Mucosa of rectum (tissue), 2 donors: ENCODE results near the gene PPP2R2C.

Experiments
- H3K27ac ChIP-seq, 2 donors: one replicate each; pipeline ENCODE4 v1.7.0; 2013; ENCODE audit warnings: inconsistent platforms in 2 of 2, low read depth in 2 of 2, low read length in 2 of 2
- H3K27me3 ChIP-seq, 2 donors: one replicate each; pipeline ENCODE4 v1.7.0; 2013; ENCODE audit warnings: low read length in 2 of 2; ENCODE audit not compliant: control insufficient read depth in 2 of 2, insufficient read depth in 2 of 2
- H3K36me3 ChIP-seq, 2 donors: one replicate each; pipeline ENCODE4 v1.7.0; 2013; ENCODE audit warnings: low read length in 2 of 2; ENCODE audit not compliant: control insufficient read depth in 2 of 2, insufficient read depth in 2 of 2
- H3K4me1 ChIP-seq, 2 donors: one replicate each; pipeline ENCODE4 v1.7.0; 2013; ENCODE audit warnings: low read length in 2 of 2, mild to moderate bottlenecking in 1 of 2; ENCODE audit not compliant: control insufficient read depth in 2 of 2, insufficient read depth in 2 of 2
- H3K4me3 ChIP-seq, 2 donors: one replicate each; pipeline ENCODE4 v1.7.0; 2013; ENCODE audit warnings: low read length in 2 of 2
- H3K9ac ChIP-seq, 2 donors: one replicate each; pipeline ENCODE4 v1.7.0; 2013; ENCODE audit warnings: low read length in 2 of 2, low read depth in 1 of 2, mild to moderate bottlenecking in 1 of 2
- H3K9me3 ChIP-seq, 2 donors: one replicate each; pipeline ENCODE4 v1.7.0; 2013; ENCODE audit warnings: low read length in 2 of 2; ENCODE audit not compliant: control insufficient read depth in 2 of 2
- donor health status: healthy.
- donor health status: Normal muscosa, but diverticular disease.

The PPP2R2C gene

GRCh38 chr4:6458528-6458927, 13.9 kb downstream of the PPP2R2C start:
- H3K27me3 ChIP-seq: no peaks in the 10 kb centered on the region
- no peak overlapping the region for H3K9ac ChIP-seq
- H3K27ac ChIP-seq: no peak overlapping the region
- no peak overlapping the region for H3K4me3 ChIP-seq
- no peaks in the 10 kb centered on the region for H3K36me3 ChIP-seq
- no peaks in the 10 kb centered on the region for H3K4me1 ChIP-seq
- H3K9me3 ChIP-seq: no peaks in the 10 kb centered on the region

GRCh38 chr4:6456450-6456849, 16.0 kb downstream of the PPP2R2C start:
- Histone ChIP-seq H3K27me3 (no peaks in the 10 kb centered on the region), H3K27ac (no peak overlapping the region), H3K4me3 (no peak overlapping the region), H3K4me1 (no peaks in the 10 kb centered on the region), H3K36me3 (no peaks in the 10 kb centered on the region), H3K9ac (no peak overlapping the region), H3K9me3 (no peaks in the 10 kb centered on the region)

- no peaks in the 10 kb centered on the region for H3K4me1 ChIP-seq
- H3K27me3 ChIP-seq: no peaks in the 10 kb centered on the region
- no peaks in the 10 kb centered on the region for H3K9me3 ChIP-seq
- H3K36me3 ChIP-seq: no peaks in the 10 kb centered on the region
- H3K4me3 ChIP-seq: no peak overlapping the region
- no peak overlapping the region for H3K27ac ChIP-seq
- no peak overlapping the region for H3K9ac ChIP-seq
Observed at GRCh38 chr4:6454112-6454910, 18.1 kb downstream of the PPP2R2C start.

DNA sequence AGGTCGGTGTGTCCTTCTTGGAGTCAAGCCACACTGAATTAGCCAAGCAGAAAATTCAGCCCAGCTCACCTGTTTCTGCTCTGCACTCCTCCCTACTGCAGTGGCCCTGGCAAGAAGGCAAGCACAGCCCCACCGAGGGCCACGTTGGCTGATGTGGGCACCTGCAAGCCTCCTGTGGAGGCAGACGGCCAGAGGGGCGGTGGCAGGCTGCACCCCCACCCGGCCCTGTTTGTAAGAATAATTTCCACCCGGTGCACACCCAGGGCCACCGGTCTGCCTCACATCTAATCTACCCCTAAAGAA, 18.8 kb downstream of the PPP2R2C start:
- Histone ChIP-seq H3K9ac (no peak overlapping the region), H3K27ac (no peak overlapping the region), H3K9me3 (no peaks in the 10 kb centered on the region)

GRCh38 chr4:6452897-6453687, 19.3 kb downstream of the PPP2R2C start:
- Histone ChIP-seq H3K27ac (no peak overlapping the region), H3K36me3 (no peaks in the 10 kb centered on the region), H3K27me3 (peaks cover 0 to 2% of the 10 kb centered on the region in 2 donors), H3K9ac (no peak overlapping the region), H3K4me1 (no peaks in the 10 kb centered on the region), H3K9me3 (no peaks in the 10 kb centered on the region), H3K4me3 (no peak overlapping the region)

More for the DNA sequence above, 18.8 kb downstream of the PPP2R2C start:
- no peak overlapping the region for H3K4me3 ChIP-seq
- no peaks in the 10 kb centered on the region for H3K4me1 ChIP-seq
- peaks cover 0 to 2% of the 10 kb centered on the region in 2 donors for H3K27me3 ChIP-seq
- H3K36me3 ChIP-seq: no peaks in the 10 kb centered on the region

GRCh38 chr4:6452116-6452896, 20.1 kb downstream of the PPP2R2C start:
- peaks cover 0 to 2% of the 10 kb centered on the region in 2 donors for H3K27me3 ChIP-seq
- no peak overlapping the region for H3K27ac ChIP-seq

GRCh38 chr4:6451309-6451708, 21.1 kb downstream of the PPP2R2C start:
- no peaks in the 10 kb centered on the region for H3K9me3 ChIP-seq
- H3K9ac ChIP-seq: no peak overlapping the region
- no peaks in the 10 kb centered on the region for H3K4me1 ChIP-seq
- no peak overlapping the region for H3K4me3 ChIP-seq
- H3K27me3 ChIP-seq: peaks cover 0 to 2% of the 10 kb centered on the region in 2 donors
- H3K27ac ChIP-seq: no peak overlapping the region
- H3K36me3 ChIP-seq: no peaks in the 10 kb centered on the region

More at GRCh38 chr4:6452116-6452896, 20.1 kb downstream of the PPP2R2C start:
- Histone ChIP-seq H3K36me3 (no peaks in the 10 kb centered on the region), H3K9me3 (no peaks in the 10 kb centered on the region), H3K4me1 (no peaks in the 10 kb centered on the region), H3K4me3 (no peak overlapping the region), H3K9ac (no peak overlapping the region)

DNA sequence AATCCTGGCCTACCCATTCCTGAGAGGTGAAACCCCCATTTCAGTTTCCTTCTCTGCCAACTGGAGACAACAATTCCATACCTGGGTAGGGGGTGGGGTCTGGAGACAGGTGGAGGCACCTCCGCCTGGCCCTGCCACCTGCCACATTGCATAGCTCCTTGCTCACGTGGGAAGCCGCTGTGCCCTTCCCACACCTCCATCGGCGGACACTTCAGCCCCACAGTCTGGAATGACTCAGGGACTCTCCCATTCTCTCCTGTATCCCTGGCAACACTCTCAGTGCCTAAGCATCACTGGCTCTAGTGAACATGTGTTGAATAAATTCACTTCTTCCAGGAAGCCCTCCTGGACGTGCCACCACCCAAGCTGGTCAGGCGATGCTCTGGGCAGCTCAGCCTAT, 21.7 kb downstream of the PPP2R2C start:
- Histone ChIP-seq H3K9ac (no peak overlapping the region), H3K4me3 (no peak overlapping the region), H3K9me3 (no peaks in the 10 kb centered on the region), H3K4me1 (no peaks in the 10 kb centered on the region), H3K36me3 (no peaks in the 10 kb centered on the region), H3K27me3 (peaks cover 0 to 2% of the 10 kb centered on the region in 2 donors), H3K27ac (no peak overlapping the region)

DNA sequence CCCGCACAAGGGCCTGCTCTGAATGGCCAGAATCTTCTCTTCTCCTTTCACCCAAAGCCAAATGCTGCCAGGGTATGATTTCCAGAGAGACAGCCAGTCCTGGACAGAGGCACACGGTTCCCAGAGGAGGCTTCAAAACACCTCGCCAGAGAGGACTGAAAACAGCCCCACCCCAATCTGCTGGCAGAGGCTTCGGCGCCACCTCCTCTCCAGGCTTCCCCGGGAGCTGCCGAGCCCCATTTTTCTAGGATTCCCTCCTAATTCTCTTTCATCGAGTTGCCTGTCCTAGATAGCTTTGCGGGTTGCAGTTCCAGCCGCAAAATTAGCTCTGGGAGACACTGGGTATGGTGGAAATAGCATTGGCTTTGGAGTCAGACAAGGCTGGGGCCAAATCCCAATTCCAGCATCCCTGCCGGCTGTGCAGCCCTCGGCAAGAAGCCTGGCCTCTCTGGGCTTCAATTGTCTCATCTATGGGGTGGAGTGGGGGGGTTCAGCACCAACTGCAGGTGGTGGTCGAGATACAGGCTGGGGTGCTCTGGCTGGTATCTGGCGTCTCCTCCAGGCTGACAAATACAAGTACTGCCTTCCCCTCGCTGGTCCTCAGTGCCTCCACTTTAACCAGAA, 22.6 kb downstream of the PPP2R2C start:
- no peak overlapping the region for H3K9ac ChIP-seq
- H3K27ac ChIP-seq: no peak overlapping the region
- peaks cover 0 to 2% of the 10 kb centered on the region in 2 donors for H3K27me3 ChIP-seq
- no peaks in the 10 kb centered on the region for H3K36me3 ChIP-seq
- H3K4me3 ChIP-seq: no peak overlapping the region
- H3K4me1 ChIP-seq: no peaks in the 10 kb centered on the region
- no peaks in the 10 kb centered on the region for H3K9me3 ChIP-seq
